ENCODE data around the gene BCAS3. TPM values are rescaled to one million over a fixed set of nuclear protein-coding genes. Genes with fewer than 3 reads are reported as not detected.

The BCAS3 gene
- total RNA-seq, 1 donor from 2014 or later: 40.8 TPM

GRCh38 chr17:61047515-61047914, 369.9 kb downstream of the BCAS3 start:
- DNase-seq (ENCODE audit: low spot score in 2 of 2) (no peak), FAIRE-seq (no peak)

- no peak for DNase-seq (ENCODE audit: low spot score in 2 of 2)
- no peak for FAIRE-seq
Observed at GRCh38 chr17:61048376-61049106, 370.9 kb downstream of the BCAS3 start.

- DNase-seq (ENCODE audit: low spot score in 2 of 2) (no peak), FAIRE-seq (no peak)
Observed at GRCh38 chr17:61053469-61053868, 375.8 kb downstream of the BCAS3 start.

- DNase-seq (ENCODE audit: low spot score in 2 of 2): no peak
- no peak for FAIRE-seq
Observed at GRCh38 chr17:61054436-61054835, 376.8 kb downstream of the BCAS3 start.

GRCh38 chr17:61057257-61057656, 379.6 kb downstream of the BCAS3 start:
- FAIRE-seq (no peak), DNase-seq (ENCODE audit: low spot score in 2 of 2) (no peak)

- FAIRE-seq: no peak
- DNase-seq (ENCODE audit: low spot score in 2 of 2): no peak
Observed at GRCh38 chr17:61058066-61058465, 380.4 kb downstream of the BCAS3 start.

GRCh38 chr17:61063528-61063927, 385.9 kb downstream of the BCAS3 start:
- FAIRE-seq (no peak), DNase-seq (ENCODE audit: low spot score in 2 of 2) (no peak)

GRCh38 chr17:61064087-61064951, 386.7 kb downstream of the BCAS3 start:
- DNase-seq (ENCODE audit: low spot score in 2 of 2): no peak
- no peak for FAIRE-seq

- FAIRE-seq: no peak
- no peak for DNase-seq (ENCODE audit: low spot score in 2 of 2)
Observed at GRCh38 chr17:61065263-61065773, 387.7 kb downstream of the BCAS3 start.

- FAIRE-seq (no peak), DNase-seq (ENCODE audit: low spot score in 2 of 2) (no peak)
Observed at GRCh38 chr17:61066062-61066461, 388.4 kb downstream of the BCAS3 start.

- DNase-seq (ENCODE audit: low spot score in 2 of 2) (no peak), FAIRE-seq (no peak)
Observed at GRCh38 chr17:61070649-61071048, 393.0 kb downstream of the BCAS3 start.

GRCh38 chr17:61072648-61073047, 395.0 kb downstream of the BCAS3 start:
- DNase-seq (ENCODE audit: low spot score in 2 of 2) (no peak), FAIRE-seq (no peak)

GRCh38 chr17:61073131-61073530, 395.5 kb downstream of the BCAS3 start:
- FAIRE-seq: no peak
- DNase-seq (ENCODE audit: low spot score in 2 of 2): no peak

GRCh38 chr17:61073799-61074513, 396.3 kb downstream of the BCAS3 start:
- no peak for FAIRE-seq
- DNase-seq (ENCODE audit: low spot score in 2 of 2): no peak

- FAIRE-seq: no peak
Observed at GRCh38 chr17:61075988-61076387, 398.3 kb downstream of the BCAS3 start.

GRCh38 chr17:61076621-61077031, 399.0 kb downstream of the BCAS3 start:
- DNase-seq (ENCODE audit: low spot score in 2 of 2) (no peak), FAIRE-seq (no peak)

More at GRCh38 chr17:61075988-61076387, 398.3 kb downstream of the BCAS3 start:
- no peak for DNase-seq (ENCODE audit: low spot score in 2 of 2)

- no peak for FAIRE-seq
- DNase-seq (ENCODE audit: low spot score in 2 of 2): no peak
Observed at GRCh38 chr17:61081959-61082358, 404.3 kb downstream of the BCAS3 start.

GRCh38 chr17:61084260-61084659, 406.6 kb downstream of the BCAS3 start:
- FAIRE-seq: no peak
- DNase-seq (ENCODE audit: low spot score in 2 of 2): no peak

- FAIRE-seq (no peak), DNase-seq (ENCODE audit: low spot score in 2 of 2) (no peak)
Observed at GRCh38 chr17:61087024-61087423, 409.4 kb downstream of the BCAS3 start.

GRCh38 chr17:61088556-61088955, 410.9 kb downstream of the BCAS3 start:
- FAIRE-seq: no peak

GRCh38 chr17:61091096-61091495, 413.4 kb downstream of the BCAS3 start:
- DNase-seq (ENCODE audit: low spot score in 2 of 2): no peak
- no peak for FAIRE-seq

More at GRCh38 chr17:61088556-61088955, 410.9 kb downstream of the BCAS3 start:
- DNase-seq (ENCODE audit: low spot score in 2 of 2): no peak

Data from frontal cortex (tissue), 4 donors.